ENCODE data around the gene VIL1. TPM values are rescaled to one million over a fixed set of nuclear protein-coding genes. Genes with fewer than 3 reads are reported as not detected.
A peak's percentile ranks its signal among the peaks of the same experiment; 100 is the strongest.

The VIL1 gene
- total RNA-seq: not detected

DNA sequence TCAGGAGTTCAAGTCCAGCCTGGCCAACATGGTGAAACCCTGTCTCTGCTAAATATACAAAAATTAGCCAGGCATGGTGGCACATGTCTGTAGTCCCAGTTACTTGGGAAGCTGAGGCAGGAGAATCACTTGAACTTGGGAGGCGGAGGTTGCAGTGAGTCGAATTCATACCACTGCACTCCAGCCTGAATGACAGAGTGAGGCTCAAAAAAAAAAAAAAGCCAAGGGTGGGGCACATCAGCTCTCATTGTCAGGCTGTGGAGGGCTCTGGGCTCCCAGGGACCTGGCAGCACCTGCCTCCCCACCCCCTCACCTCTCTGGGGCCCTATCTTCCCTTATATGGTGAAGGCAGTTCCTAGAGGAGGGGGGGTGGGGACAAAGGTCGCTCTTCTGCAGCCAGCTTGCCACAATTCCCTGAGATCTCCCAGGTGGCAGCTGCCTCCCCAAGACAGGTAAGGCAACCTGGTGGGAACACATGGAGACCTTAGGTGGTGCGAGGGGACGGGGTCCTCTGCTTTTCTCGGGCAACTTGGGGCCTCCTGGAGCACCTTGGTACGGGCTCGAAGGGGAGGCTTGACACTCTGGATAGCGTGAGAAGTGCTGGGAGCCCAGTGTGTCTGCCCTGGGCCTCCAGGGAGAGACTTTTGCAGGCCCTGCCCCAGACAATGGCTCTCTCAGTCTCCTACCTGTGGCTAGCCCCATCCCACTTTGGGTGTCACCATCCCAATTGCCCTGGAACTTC lies at the start of gene VIL1:
VIL1 (plus strand) TSS at position 407 of the 742 bp plus-strand sequence. CDS start 4,656 bp downstream, outside the sequence.
- DNase-seq (ENCODE audit: low spot score in 2 of 2): no peak
- FAIRE-seq: no peak

DNA sequence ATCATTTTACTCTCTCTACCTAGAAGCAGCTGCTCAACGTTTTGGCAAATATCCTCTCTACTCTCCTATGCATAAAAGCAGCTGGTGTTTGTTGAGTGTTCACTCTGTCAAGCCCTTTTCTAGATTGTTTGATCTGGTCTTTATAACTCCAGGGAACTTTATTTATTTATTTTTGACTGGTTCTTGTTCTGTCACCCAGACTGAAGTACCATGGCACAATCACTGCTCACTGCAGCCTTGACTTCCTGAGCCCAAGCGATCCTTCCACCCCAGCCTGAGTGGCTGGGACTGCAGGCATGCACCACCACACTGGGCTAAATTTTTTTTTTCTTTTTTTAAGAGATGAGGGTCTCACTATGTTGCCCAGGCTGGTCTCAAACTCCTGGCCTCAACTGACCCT lies 49.6 kb upstream of the VIL1 start:
- DNase-seq (ENCODE audit: low spot score in 2 of 2) (no peak), FAIRE-seq (no peak)

DNA sequence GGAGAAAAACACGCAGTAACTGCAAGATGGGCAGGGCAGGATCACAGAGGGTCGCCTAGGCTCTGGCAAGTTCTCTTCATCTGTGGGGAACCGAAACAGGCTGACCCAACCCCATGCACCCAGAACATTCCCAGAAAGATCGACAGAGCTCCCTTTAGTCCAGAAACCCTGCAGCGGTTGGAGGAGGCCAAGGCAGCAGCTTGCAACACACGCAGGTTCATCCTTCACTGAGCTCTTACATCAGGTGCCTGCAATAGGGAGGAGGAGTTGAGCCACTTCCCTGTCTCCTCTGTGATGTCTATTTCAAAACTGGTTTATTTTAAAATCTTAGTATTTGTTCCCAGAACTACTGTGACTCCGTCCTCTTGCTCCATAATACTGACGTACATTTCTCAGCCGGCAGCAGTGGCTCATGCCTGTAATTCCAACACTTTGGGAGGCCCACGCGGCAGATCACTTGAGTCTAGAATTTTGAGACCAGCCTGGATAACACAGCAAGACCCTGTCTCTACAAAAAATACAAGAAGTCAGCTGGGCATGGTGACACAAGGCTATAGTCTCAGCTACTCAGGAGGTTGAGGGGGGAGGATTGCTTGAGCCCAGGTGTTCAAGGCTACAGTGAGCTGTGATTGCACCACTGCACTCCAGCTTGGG lies 48.4 kb upstream of the VIL1 start:
- DNase-seq (ENCODE audit: low spot score in 2 of 2): no peak
- no peak for FAIRE-seq

DNA sequence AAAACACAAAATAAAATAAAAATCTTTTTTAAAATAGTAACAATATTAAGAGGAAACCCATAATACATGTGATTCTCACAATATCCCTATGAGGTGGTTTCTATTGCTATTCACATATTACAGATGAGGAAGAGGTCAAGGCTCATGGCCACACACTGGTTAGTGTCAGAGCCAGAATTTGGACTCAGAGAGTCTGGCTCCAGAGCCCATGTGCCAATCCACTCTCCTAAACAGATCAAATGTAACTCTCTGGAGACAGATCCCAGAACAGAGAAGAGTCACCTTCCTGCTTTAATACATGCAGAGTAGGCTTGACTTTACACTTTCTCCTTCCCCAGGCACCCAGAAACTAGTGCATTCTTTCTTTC lies 47.0 kb upstream of the VIL1 start:
- DNase-seq (ENCODE audit: low spot score in 2 of 2) (no peak), FAIRE-seq (no peak)

- FAIRE-seq: no peak
- DNase-seq (ENCODE audit: low spot score in 2 of 2): no peak
Observed at GRCh38 chr2:218374795-218375194, 44.1 kb upstream of the VIL1 start.

DNA sequence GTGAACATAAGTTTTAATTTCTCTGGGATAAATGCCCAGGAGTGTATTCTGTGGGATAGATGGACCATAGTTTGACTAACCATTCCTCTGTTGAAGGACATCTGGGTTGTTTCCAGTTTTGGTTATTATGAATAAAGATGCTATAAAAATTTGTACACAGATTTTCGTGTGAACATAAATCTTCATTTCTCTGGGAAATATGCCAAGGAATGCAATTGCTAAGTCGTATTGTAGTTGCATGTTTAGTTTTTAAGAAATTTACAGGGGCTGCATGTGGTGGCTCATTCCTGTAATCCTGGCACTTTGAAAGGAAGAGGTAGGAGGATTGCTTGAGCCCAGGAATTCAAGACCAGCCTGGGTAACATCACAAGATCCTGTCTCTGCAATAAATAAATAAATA lies 43.7 kb upstream of the VIL1 start:
- FAIRE-seq: no peak
- no peak for DNase-seq (ENCODE audit: low spot score in 2 of 2)

- no peak for FAIRE-seq
- no peak for DNase-seq (ENCODE audit: low spot score in 2 of 2)
Observed at GRCh38 chr2:218378053-218378452, 40.9 kb upstream of the VIL1 start.

- DNase-seq (ENCODE audit: low spot score in 2 of 2) (no peak), FAIRE-seq (no peak)
Observed at GRCh38 chr2:218381916-218382366, 37.0 kb upstream of the VIL1 start, which contains the start of gene SLC11A1. Gene SLC11A1, plus strand, starts transcription at chr2:218382273. Its CDS starts 96 bp downstream, at chr2:218382369.

GRCh38 chr2:218382785-218383184 lies 36.1 kb upstream of the VIL1 start:
- FAIRE-seq (no peak), DNase-seq (ENCODE audit: low spot score in 2 of 2) (no peak)

DNA sequence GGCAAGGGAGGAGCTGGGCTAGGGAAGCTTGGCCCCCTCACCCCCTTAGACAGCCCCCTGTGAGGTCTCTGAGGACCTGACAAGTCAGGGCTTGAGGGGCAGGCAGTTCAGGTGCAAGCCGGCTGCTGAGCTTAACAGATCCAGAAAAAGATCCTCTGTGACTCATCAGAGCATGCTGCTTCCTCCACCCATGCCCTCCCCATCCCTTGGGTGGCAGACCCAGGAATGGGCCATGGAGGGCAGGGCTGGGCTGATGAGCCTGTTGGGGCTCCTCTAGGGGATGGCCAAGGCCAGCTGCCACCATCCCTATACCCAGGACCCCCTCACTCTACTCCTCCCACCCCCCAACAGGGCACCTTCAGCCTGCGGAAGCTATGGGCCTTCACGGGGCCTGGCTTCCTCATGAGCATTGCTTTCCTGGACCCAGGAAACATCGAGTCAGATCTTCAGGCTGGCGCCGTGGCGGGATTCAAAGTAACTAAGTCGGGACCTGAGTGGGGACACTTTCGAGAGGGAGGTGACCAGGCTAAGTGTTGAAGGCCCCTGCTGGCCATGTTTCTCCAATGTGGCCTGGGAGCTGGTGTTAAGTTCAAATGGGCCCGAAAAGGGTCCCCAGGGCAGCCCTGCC lies 34.9 kb upstream of the VIL1 start:
- no peak for DNase-seq (ENCODE audit: low spot score in 2 of 2)
- FAIRE-seq: no peak

DNA sequence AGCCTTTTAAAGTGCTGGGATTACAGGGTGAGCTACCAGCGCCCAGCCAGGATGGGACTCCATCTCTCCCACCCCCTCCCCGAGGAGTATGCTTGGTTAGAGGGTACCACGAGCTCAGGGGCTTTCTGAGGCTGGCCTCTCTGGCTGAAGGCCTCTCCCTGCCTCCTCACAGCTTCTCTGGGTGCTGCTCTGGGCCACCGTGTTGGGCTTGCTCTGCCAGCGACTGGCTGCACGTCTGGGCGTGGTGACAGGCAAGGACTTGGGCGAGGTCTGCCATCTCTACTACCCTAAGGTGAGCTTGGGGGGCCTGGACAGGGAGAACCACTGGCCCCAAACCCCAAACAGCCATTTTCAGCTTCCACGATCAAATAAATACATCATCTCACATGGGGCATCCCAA lies 33.9 kb upstream of the VIL1 start:
- FAIRE-seq (no peak), DNase-seq (ENCODE audit: low spot score in 2 of 2) (no peak)

- FAIRE-seq (no peak), DNase-seq (ENCODE audit: low spot score in 2 of 2) (no peak)
Observed at GRCh38 chr2:218386505-218387368, 32.2 kb upstream of the VIL1 start.

- DNase-seq (ENCODE audit: low spot score in 2 of 2): peak in 1 of 2 donors; percentile 60
- FAIRE-seq: no peak
Observed at GRCh38 chr2:218387369-218388194, 31.3 kb upstream of the VIL1 start.

DNA sequence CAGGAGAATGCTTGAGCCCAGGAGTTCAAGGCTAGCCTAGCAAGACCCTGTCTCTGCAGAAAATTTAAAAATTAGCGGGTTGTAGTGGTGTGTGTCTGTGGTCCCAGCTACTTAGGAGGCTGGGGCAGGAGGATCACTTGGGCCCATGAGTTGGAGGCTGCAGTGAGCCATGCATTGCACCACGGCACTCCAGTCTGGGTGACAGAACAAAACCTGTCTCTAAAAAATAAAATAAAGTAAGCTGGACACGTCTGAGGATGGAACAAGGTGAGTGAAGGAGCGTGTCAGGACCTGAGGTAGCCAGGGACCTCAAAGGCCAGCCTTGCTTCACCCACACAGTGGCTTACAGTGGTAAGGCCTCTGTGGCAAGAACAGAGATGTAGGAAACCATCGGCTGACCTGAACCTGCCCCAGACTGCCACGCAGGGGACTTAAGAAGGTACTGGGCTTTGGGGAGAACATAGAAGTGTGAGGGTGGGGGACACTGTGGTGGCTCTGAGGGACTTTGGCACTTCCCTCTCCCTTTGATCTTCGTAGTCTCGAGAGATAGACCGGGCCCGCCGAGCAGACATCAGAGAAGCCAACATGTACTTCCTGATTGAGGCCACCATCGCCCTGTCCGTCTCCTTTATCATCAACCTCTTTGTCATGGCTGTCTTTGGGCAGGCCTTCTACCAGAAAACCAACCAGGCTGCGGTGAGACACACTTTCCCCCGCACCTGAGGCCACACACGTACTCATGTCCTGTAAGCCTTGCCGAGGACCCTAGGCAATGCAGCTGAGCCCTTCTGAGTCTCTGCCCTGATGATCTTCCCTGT lies 29.4 kb upstream of the VIL1 start:
- DNase-seq (ENCODE audit: low spot score in 2 of 2): no peak
- no peak for FAIRE-seq

GRCh38 chr2:218391202-218391601 lies 27.7 kb upstream of the VIL1 start:
- DNase-seq (ENCODE audit: low spot score in 2 of 2) (no peak), FAIRE-seq (no peak)

DNA sequence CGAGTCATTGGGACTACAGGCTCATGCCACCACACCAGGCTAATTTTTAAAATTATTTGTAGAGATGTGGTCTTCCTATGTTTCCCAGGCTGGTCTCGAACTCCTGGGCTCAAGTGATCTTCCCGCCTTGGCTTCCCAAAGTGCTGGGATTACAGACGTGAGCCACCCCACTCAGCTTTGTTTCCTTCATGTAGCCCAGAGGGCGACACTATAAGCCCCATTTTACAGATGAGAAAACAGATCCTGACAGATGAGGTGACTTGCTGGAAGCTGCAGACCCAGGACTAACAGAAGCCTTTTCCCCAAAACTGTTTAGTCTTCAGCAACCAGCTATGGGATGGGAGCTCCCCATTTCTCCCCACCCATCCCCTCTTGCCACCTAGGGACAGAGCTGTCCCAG lies 26.5 kb upstream of the VIL1 start:
- FAIRE-seq (no peak), DNase-seq (ENCODE audit: low spot score in 2 of 2) (no peak)

DNA sequence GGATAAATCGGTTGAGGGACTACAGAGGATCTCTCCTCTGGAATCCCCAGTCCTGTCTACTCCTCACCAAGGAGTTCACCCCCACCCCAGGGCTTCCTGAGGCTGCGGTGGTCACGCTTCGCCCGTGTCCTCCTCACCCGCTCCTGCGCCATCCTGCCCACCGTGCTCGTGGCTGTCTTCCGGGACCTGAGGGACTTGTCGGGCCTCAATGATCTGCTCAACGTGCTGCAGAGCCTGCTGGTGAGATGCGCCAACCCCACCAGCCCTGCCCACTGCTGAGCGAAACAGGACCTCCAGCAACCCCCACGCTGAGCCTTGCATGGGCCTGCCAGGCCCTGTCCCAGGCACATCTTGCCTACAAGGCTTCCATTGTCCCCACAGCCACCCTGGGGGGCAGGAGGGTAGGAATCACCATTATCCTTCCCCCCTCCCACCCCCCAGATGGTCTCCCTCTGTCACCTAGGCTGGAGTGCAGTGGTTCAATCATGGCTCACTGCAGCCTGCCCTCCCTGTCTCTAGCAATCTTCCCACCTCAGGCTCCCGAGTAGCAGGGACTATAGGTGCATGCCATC lies 25.9 kb upstream of the VIL1 start:
- no peak for FAIRE-seq
- DNase-seq (ENCODE audit: low spot score in 2 of 2): no peak

DNA sequence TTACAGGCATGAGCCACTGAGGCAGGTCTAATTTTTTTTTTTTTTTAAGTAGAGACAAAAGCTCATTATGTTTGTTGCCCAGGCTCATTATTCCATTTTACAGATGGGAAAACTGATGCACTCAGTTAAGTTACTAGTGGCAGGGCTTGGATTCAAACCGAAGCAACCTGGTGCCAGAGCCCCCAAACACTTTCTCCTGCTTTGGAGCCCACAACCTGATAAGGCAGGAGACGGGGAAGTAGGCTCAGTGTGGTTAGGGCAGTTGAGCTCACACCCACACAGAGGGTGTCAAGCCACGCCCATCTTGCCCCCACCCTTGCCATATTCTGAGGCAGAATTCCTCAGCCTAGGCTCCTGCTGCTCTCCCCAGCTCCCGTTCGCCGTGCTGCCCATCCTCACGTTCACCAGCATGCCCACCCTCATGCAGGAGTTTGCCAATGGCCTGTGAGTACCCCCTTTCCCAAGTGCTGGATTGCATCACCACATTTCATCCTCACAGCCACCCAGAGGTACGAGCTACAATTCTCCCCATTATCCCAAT lies 25.1 kb upstream of the VIL1 start:
- DNase-seq (ENCODE audit: low spot score in 2 of 2): no peak
- no peak for FAIRE-seq
